ENCODE measurements around the gene ARID5B.

DNA sequence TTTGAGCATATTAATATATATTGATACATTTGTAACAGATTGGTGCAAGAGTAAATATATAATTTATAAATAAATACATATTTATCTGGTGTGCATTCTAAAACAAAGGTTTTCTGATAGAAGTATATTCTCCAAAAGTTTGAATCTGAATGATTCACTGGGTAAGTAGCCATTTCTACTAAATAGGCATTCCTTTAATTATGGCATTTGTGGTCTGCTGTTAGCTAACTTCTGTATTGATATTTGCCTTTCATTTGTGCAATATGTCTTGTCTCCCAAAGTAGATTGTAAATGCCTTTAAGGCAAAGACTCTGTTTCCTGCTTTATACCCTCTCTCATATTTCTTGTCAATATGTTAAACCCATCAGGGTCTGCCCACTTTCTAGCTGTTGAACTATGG is 11.1 kb upstream of the ARID5B start:
- TF ChIP-seq, protein P1, sequence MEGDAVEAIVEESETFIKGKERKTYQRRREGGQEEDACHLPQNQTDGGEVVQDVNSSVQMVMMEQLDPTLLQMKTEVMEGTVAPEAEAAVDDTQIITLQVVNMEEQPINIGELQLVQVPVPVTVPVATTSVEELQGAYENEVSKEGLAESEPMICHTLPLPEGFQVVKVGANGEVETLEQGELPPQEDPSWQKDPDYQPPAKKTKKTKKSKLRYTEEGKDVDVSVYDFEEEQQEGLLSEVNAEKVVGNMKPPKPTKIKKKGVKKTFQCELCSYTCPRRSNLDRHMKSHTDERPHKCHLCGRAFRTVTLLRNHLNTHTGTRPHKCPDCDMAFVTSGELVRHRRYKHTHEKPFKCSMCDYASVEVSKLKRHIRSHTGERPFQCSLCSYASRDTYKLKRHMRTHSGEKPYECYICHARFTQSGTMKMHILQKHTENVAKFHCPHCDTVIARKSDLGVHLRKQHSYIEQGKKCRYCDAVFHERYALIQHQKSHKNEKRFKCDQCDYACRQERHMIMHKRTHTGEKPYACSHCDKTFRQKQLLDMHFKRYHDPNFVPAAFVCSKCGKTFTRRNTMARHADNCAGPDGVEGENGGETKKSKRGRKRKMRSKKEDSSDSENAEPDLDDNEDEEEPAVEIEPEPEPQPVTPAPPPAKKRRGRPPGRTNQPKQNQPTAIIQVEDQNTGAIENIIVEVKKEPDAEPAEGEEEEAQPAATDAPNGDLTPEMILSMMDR (conservative IDR thresholded peaks at IDR 0.05 in 1 of 2, IDR thresholded peaks at IDR 0.05 in 1 of 2; ENCODE audit: low read depth in 1 of 2, low read length in 2 of 2): no peak
- TF ChIP-seq EZH2 (IDR thresholded peaks at IDR 0.05; ENCODE audit: low read length, missing control alignments): no peak

All from fibroblast of lung (primary cell).